ENCODE measurements around the gene DMBX1. TPM values are rescaled to one million over a fixed set of nuclear protein-coding genes. Genes with fewer than 3 reads are reported as not detected.

Gene DMBX1
- total RNA-seq, 3 donors from 2014 or later, result not detected

GRCh38 chr1:46461017-46461808 lies 28.4 kb upstream of the DMBX1 start:
- DNase-seq (no peak), ATAC-seq (no peak)
- intact Hi-C loops (cut with DNase I, micrococcal nuclease), result no loop called here
- no peak overlapping the region for H3K4me3 ChIP-seq
- no peaks in the 10 kb centered on the region for H3K36me3 ChIP-seq (ENCODE audit: low read depth)
- H3K9me3 ChIP-seq, result no peaks in the 10 kb centered on the region
- H3K4me1 ChIP-seq (ENCODE audit: low read depth), result no peaks in the 10 kb centered on the region
- TF ChIP-seq CTCF (IDR thresholded peaks at IDR 0.05), result no peak

- no peaks in the 10 kb centered on the region for H3K36me3 ChIP-seq (ENCODE audit: low read depth)
- ATAC-seq, result no peak
- H3K4me3 ChIP-seq, result no peak overlapping the region
- peaks cover 3% of the 10 kb centered on the region for H3K4me1 ChIP-seq (ENCODE audit: low read depth)
- TF ChIP-seq CTCF (IDR thresholded peaks at IDR 0.05), result no peak
- intact Hi-C loops (cut with DNase I, micrococcal nuclease), result no loop called here
- DNase-seq, result no peak
- H3K9me3 ChIP-seq, result no peaks in the 10 kb centered on the region
Measured at GRCh38 chr1:46461809-46462448, 27.7 kb upstream of the DMBX1 start.

- no peak for ATAC-seq
- DNase-seq, result no peak
- no peaks in the 10 kb centered on the region for H3K9me3 ChIP-seq
- no peaks in the 10 kb centered on the region for H3K36me3 ChIP-seq (ENCODE audit: low read depth)
- no peak for TF ChIP-seq CTCF (IDR thresholded peaks at IDR 0.05)
- intact Hi-C loops (cut with DNase I, micrococcal nuclease), result no loop called here
- peaks cover 5% of the 10 kb centered on the region for H3K4me1 ChIP-seq (ENCODE audit: low read depth)
- no peak overlapping the region for H3K4me3 ChIP-seq
Measured at GRCh38 chr1:46464013-46464548, 25.6 kb upstream of the DMBX1 start.

- no peak for DNase-seq
- Histone ChIP-seq H3K9me3 (no peaks in the 10 kb centered on the region), H3K4me1 (ENCODE audit: low read depth) (peaks cover 5% of the 10 kb centered on the region), H3K36me3 (ENCODE audit: low read depth) (no peaks in the 10 kb centered on the region), H3K4me3 (no peak overlapping the region)
- ATAC-seq, result no peak
- intact Hi-C loops (cut with DNase I, micrococcal nuclease), result no loop called here
- TF ChIP-seq CTCF (IDR thresholded peaks at IDR 0.05), result no peak
Measured at GRCh38 chr1:46464915-46465314, 24.7 kb upstream of the DMBX1 start.

GRCh38 chr1:46465981-46466476 lies 23.6 kb upstream of the DMBX1 start:
- Histone ChIP-seq H3K4me1 (ENCODE audit: low read depth) (peaks cover 5% of the 10 kb centered on the region), H3K9me3 (no peaks in the 10 kb centered on the region), H3K36me3 (ENCODE audit: low read depth) (no peaks in the 10 kb centered on the region), H3K4me3 (no peak overlapping the region)
- intact Hi-C loops (cut with DNase I, micrococcal nuclease), result no loop called here
- ATAC-seq (no peak), DNase-seq (no peak)
- no peak for TF ChIP-seq CTCF (IDR thresholded peaks at IDR 0.05)

Measured in mucosa of descending colon (tissue), 3 donors.